H1 (cell line): ENCODE results near the gene CAMKK2. TPM values are rescaled to one million over a fixed set of nuclear protein-coding genes. Genes with fewer than 3 reads are reported as not detected.

ENCODE experiments used
- CTCF ChIA-PET: fragments of 300-600 bp; sonication (Branson Sonifier 250); formaldehyde crosslinking; loops from one replicate; lab custom pipeline; 2021; ENCODE audit not compliant: partially characterized antibody; lab: Charles Lee
- POLR2A ChIA-PET: fragments of 300-600 bp; sonication (Branson Sonifier 250); formaldehyde crosslinking; loops from one replicate; lab custom pipeline; 2021; ENCODE audit warnings: inconsistent platforms; ENCODE audit not compliant: partially characterized antibody; lab: Charles Lee
- DNase-seq, 2 experiments: peaks; one replicate each; pipeline versions ENCODE4 v3.0.0 to v3.0.0-alpha.2; 2010 to 2022; ENCODE audit warnings: low spot score in 2 of 2, low read depth in 1 of 2, mixed read lengths in 1 of 2
- FAIRE-seq: peaks from 2 replicates; lab custom pipeline; 2011; peaks lifted over from hg19 to GRCh38; lab: Jason Lieb, UNC
- H2AFZ ChIP-seq: 2 replicates; pipeline ENCODE4 v1.8.1; 2012; ENCODE audit warnings: low read length, inconsistent platforms
- H2AK5ac ChIP-seq: 2 replicates; pipeline ENCODE4 v1.6.1; 2013; ENCODE audit warnings: low read depth, low read length
- H2BK120ac ChIP-seq: replicated peaks from 2 replicates; pipeline ENCODE3; 2013; ENCODE audit warnings: low read depth, low read length, inconsistent platforms
- H2BK12ac ChIP-seq: 2 replicates; pipeline ENCODE4 v1.6.1; 2013; ENCODE audit warnings: low read depth, low read length
- H2BK15ac ChIP-seq: 2 replicates; pipeline ENCODE4 v1.6.1; 2013; ENCODE audit warnings: low read length
- H2BK20ac ChIP-seq: 2 replicates; pipeline ENCODE4 v1.6.1; 2013; ENCODE audit warnings: low read length
- H2BK5ac ChIP-seq: 2 replicates; pipeline ENCODE4 v1.6.1; 2013; ENCODE audit warnings: low read depth, low read length
- H3K14ac ChIP-seq: 2 replicates; pipeline ENCODE4 v1.6.1; 2013; ENCODE audit warnings: inconsistent platforms; ENCODE audit not compliant: insufficient read length
- H3K18ac ChIP-seq: 2 replicates; pipeline ENCODE4 v1.6.1; 2013; ENCODE audit warnings: low read length; ENCODE audit errors: extremely low read depth
- H3K23ac ChIP-seq: 2 replicates; pipeline ENCODE4 v1.6.1; 2013; ENCODE audit warnings: inconsistent platforms; ENCODE audit not compliant: insufficient read length
- H3K23me2 ChIP-seq: 2 replicates; pipeline ENCODE4 v1.6.1; 2013; ENCODE audit warnings: low read depth, low read length
- H3K27ac ChIP-seq: 2 replicates; pipeline ENCODE4 v1.6.1; 2011; ENCODE audit warnings: low read depth, low read length, inconsistent platforms
- H3K27me3 ChIP-seq, 4 experiments: replicated peaks in 1 of 4; 1 replicate in 1 of 4; 2 replicates in 3 of 4; pipeline versions ENCODE4 v1.6.1 to v1.8.1; 2011 to 2013; ENCODE audit warnings: low read length in 3 of 4, mild to moderate bottlenecking in 3 of 4, inconsistent platforms in 2 of 4, mixed read lengths in 2 of 4, moderate library complexity in 1 of 4; ENCODE audit not compliant: control insufficient read depth in 3 of 4, insufficient read depth in 3 of 4; ENCODE audit errors: extremely low read depth in 1 of 4
- H3K36me3 ChIP-seq, 4 experiments: 2 replicates each; pipeline versions ENCODE4 v1.6.1 to v1.8.1; 2011 to 2013; ENCODE audit warnings: mild to moderate bottlenecking in 4 of 4, low read length in 3 of 4, moderate library complexity in 2 of 4, control low read depth in 1 of 4, inconsistent platforms in 1 of 4; ENCODE audit not compliant: insufficient read depth in 4 of 4, control insufficient read depth in 2 of 4
- H3K4ac ChIP-seq: replicated peaks from 2 replicates; pipeline ENCODE3; 2013; ENCODE audit warnings: low read length, low read depth, mixed read lengths, inconsistent platforms; ENCODE audit not compliant: insufficient read length
- H3K4me1 ChIP-seq, 4 experiments: replicated peaks in 1 of 4; 1 replicate in 1 of 4; 2 replicates in 3 of 4; pipeline versions ENCODE4 v1.6.1 to v1.8.1; 2011 to 2013; ENCODE audit warnings: low read length in 3 of 4, inconsistent platforms in 2 of 4, mixed read lengths in 1 of 4; ENCODE audit not compliant: insufficient read depth in 4 of 4, control insufficient read depth in 3 of 4
- H3K4me2 ChIP-seq, 2 experiments: 2 replicates each; pipeline versions ENCODE4 v1.6.1 to v1.8.1; 2011 to 2013; ENCODE audit warnings: low read depth in 2 of 2, low read length in 2 of 2, control low read depth in 1 of 2, inconsistent platforms in 1 of 2, mild to moderate bottlenecking in 1 of 2; ENCODE audit not compliant: insufficient read depth in 1 of 2
- H3K4me3 ChIP-seq, 4 experiments: fragments of 200-600, 300-600 bp in 1 of 4; sonication (generic), shearing (Covaris generic), sonication (Bioruptor Twin) in 1 of 4; 2 replicates each; pipeline versions ENCODE4 v1.5.1 to v1.8.1; 2011 to 2016; ENCODE audit warnings: low read length in 4 of 4, low read depth in 3 of 4, control low read depth in 2 of 4, inconsistent platforms in 2 of 4, mild to moderate bottlenecking in 2 of 4, mixed read lengths in 1 of 4, moderate library complexity in 1 of 4; ENCODE audit not compliant: insufficient read depth in 2 of 4; ENCODE audit errors: extremely low read depth in 1 of 4
- H3K56ac ChIP-seq: replicated peaks from 2 replicates; pipeline ENCODE3; 2013; ENCODE audit warnings: low read depth, mild to moderate bottlenecking, mixed read lengths, low read length, inconsistent platforms; ENCODE audit not compliant: insufficient read length
- H3K79me1 ChIP-seq: 2 replicates; pipeline ENCODE4 v1.6.1; 2013; ENCODE audit warnings: low read depth, low read length, control low read depth
- H3K79me2 ChIP-seq, 2 experiments: 2 replicates each; pipeline versions ENCODE4 v1.6.1 to v1.8.1; 2012 to 2013; ENCODE audit warnings: low read length in 2 of 2, mild to moderate bottlenecking in 2 of 2, inconsistent platforms in 1 of 2; ENCODE audit not compliant: insufficient read depth in 2 of 2, control insufficient read depth in 1 of 2
- H3K9ac ChIP-seq, 4 experiments: replicated peaks in 1 of 4; 1 replicate in 1 of 4; 2 replicates in 3 of 4; pipeline versions ENCODE4 v1.6.1 to v1.8.1; 2011 to 2013; ENCODE audit warnings: low read depth in 3 of 4, low read length in 3 of 4, control low read depth in 2 of 4, mild to moderate bottlenecking in 2 of 4, moderate library complexity in 2 of 4, inconsistent platforms in 1 of 4; ENCODE audit errors: extremely low read depth in 1 of 4
- H3K9me3 ChIP-seq, 2 experiments: 2 replicates each; pipeline versions ENCODE4 v1.6.1 to v1.8.1; 2012 to 2013; ENCODE audit warnings: mild to moderate bottlenecking in 2 of 2, moderate library complexity in 2 of 2, control low read depth in 1 of 2, inconsistent platforms in 1 of 2, low read depth in 1 of 2, low read length in 1 of 2, mixed read lengths in 1 of 2; ENCODE audit not compliant: insufficient read depth in 2 of 2
- H4K20me1 ChIP-seq, 2 experiments: replicated peaks in 1 of 2; 2 replicates each; pipeline versions ENCODE3 to v1.8.1; 2011 to 2013; ENCODE audit warnings: inconsistent platforms in 2 of 2, low read length in 2 of 2, mild to moderate bottlenecking in 1 of 2; ENCODE audit not compliant: insufficient read depth in 2 of 2, control insufficient read depth in 1 of 2
- H4K5ac ChIP-seq: 2 replicates; pipeline ENCODE4 v1.6.1; 2013; ENCODE audit warnings: low read length, low read depth, mixed read lengths, inconsistent platforms; ENCODE audit not compliant: insufficient read length
- H4K8ac ChIP-seq: 2 replicates; pipeline ENCODE4 v1.8.0; 2013; ENCODE audit warnings: mild to moderate bottlenecking, moderate library complexity, low read length, inconsistent platforms; ENCODE audit not compliant: insufficient read depth; ENCODE audit errors: extremely low read depth
- H4K91ac ChIP-seq: replicated peaks from 2 replicates; pipeline ENCODE3; 2013; ENCODE audit warnings: low read length, mixed read lengths, inconsistent platforms; ENCODE audit not compliant: insufficient read length
- JUND ChIP-seq: IDR thresholded peaks from 2 replicates; pipeline ENCODE4 v1.6.1; 2011; ENCODE audit warnings: mild to moderate bottlenecking, improper control_type of control experiment, low read length
- PHF8 ChIP-seq: fragments of 200-600 bp; sonication (generic); conservative IDR thresholded peaks from 2 replicates; pipeline ENCODE4 v1.7.1; 2012; ENCODE audit warnings: low read depth, mild to moderate bottlenecking, inconsistent platforms, low read length, moderate library complexity
- SP4 ChIP-seq: IDR thresholded peaks from 2 replicates; pipeline ENCODE4 v1.6.1; 2012; ENCODE audit warnings: low read length, inconsistent platforms
- TEAD4 ChIP-seq: IDR thresholded peaks from 2 replicates; pipeline ENCODE4 v1.6.1; 2012; ENCODE audit warnings: low read depth, low read length, inconsistent platforms, mixed read lengths
- WGBS, 2 experiments: shearing (Covaris generic) in 1 of 2; methylation state at CpG; one replicate each; pipeline versions ENCODE4 v1.1.6 to v1.1.7; 2013 to 2015; ENCODE audit warnings: low lambda C conversion rate in 2 of 2, mixed read lengths in 2 of 2, inconsistent platforms in 1 of 2, low coverage in 1 of 2, missing lambda C conversion rate in 1 of 2; ENCODE audit not compliant: insufficient replicate concordance in 2 of 2, insufficient coverage in 1 of 2, insufficient read length in 1 of 2; ENCODE audit errors: extremely low coverage in 1 of 2, missing lambda C conversion rate in 1 of 2; 5-methylcytosine and 5-hydroxymethylcytosine counted together
- polyA plus RNA-seq, 7 experiments: library from polyadenylated mRNA; depleted of rRNA in 3 of 7; stranded (reverse) in 5 of 7; unstranded in 2 of 7; fragments of >200 nt in 5 of 7; fragments of 200-250 nt in 2 of 7; gene quantifications; 1 replicate in 5 of 7; 2 replicates in 1 of 7; 4 replicates in 1 of 7; pipeline versions ENCODE4 v1.2.1 to v1.2.3, GENCODE V29; 2011 to 2013; ENCODE audit warnings: missing spikeins in 2 of 7, mixed read lengths in 2 of 7
- total RNA-seq: library from RNA; stranded (reverse); fragmentation: NEBNext Ultra II Directional; extraction: Animal tissue kit (Norgen Biotek cat#: 25700); gene quantifications from 2 replicates; pipeline ENCODE4 v1.2.1, GENCODE V29; 2021
- TF ChIP-seq, protein P1 (sequence below): IDR thresholded peaks from 2 replicates; pipeline ENCODE4 v1.6.1; 2012; ENCODE audit warnings: inconsistent platforms
- TF ChIP-seq, protein P2 (sequence below): IDR thresholded peaks from 2 replicates; pipeline ENCODE4 v1.6.1; 2011; ENCODE audit warnings: low read length, improper control_type of control experiment

Gene CAMKK2
- total and polyA plus RNA-seq, 2 of the 8 experiments (the other 6 are each of a cell fraction or from before 2014, with no cell fraction given), result 29.6 to 30.6 TPM

DNA sequence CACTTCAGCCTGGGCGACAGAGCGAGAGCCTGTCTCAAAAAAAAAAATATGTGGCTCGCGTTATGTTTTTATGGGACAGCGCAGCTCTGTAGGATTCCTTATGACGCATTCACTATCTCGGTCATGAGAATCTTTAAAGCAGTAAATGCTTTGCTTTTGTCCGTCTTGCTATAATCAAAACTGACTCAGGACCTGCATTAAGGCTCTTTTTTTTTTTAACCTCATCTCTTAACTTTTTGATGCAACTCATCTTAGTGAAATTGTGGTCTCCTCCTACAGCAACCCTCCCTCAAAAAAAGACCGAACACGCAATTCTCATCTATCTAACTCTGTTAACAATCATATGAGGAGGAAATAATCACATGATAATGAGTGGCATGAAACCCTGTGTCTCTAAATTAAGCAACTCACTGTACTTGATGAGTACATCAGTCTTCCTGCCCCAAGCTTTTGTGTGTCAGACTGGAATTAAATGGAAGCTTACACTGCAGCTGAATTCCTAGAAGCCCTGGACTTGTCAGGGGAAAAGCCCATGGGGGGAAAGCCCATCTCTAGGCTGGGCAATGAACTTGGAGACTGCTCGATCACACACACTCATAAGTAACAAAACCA is 82.2 kb downstream of the CAMKK2 start:
- ChIA-PET POLR2A (interaction anchor here (0.8 to 2.0 kb wide), 2 partner anchors 10 to 17 kb away, joined by 3 to 12 read pairs; no protein-coding TSS in a partner anchor), CTCF (interaction anchor here (0.6 to 1.7 kb wide), 5 partner anchors 10 to 212 kb away, joined by 3 to 8 read pairs (median 4); no protein-coding TSS in a partner anchor)
- Histone ChIP-seq H3K56ac (no peak overlapping the region), H4K5ac (no peak overlapping the region), H3K27ac (no peak overlapping the region), H3K18ac (no peak overlapping the region), H3K27me3 (peaks cover 0 to 2% (median 0%) of the 10 kb centered on the region in 4 experiments; a peak in 2 of 7 replicates), H4K91ac (no peak overlapping the region), H3K9me3 (no peaks in the 10 kb centered on the region), H2BK20ac (no peak overlapping the region), H3K79me1 (no peaks in the 10 kb centered on the region), H3K14ac (no peak overlapping the region), H4K8ac (no peak overlapping the region), H3K79me2 (no peaks in the 10 kb centered on the region), H3K23ac (no peak overlapping the region), H2BK120ac (no peak overlapping the region), H3K4me2 (no peak overlapping the region), H3K4me3 (no peak overlapping the region), H3K9ac (no peak overlapping the region), H3K36me3 (no peaks in the 10 kb centered on the region), H2AK5ac (no peak overlapping the region), H3K4me1 (peaks cover 0 to 4% (median 0%) of the 10 kb centered on the region in 4 experiments; a peak in 3 of 7 replicates), H2AFZ (no peak overlapping the region), H2BK12ac (no peak overlapping the region), H2BK5ac (no peak overlapping the region), H3K4ac (no peak overlapping the region), H4K20me1 (no peaks in the 10 kb centered on the region), H2BK15ac (no peak overlapping the region), H3K23me2 (peaks cover 8% of the 10 kb centered on the region; the same call in 1 of the 2 replicates)
- FAIRE-seq, result no peak
- TF ChIP-seq JUND (no peak), SP4 (no peak), TEAD4 (no peak), PHF8 (no peak)
- TF ChIP-seq, protein P1, sequence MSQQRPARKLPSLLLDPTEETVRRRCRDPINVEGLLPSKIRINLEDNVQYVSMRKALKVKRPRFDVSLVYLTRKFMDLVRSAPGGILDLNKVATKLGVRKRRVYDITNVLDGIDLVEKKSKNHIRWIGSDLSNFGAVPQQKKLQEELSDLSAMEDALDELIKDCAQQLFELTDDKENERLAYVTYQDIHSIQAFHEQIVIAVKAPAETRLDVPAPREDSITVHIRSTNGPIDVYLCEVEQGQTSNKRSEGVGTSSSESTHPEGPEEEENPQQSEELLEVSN, result no peak
- TF ChIP-seq, protein P2, sequence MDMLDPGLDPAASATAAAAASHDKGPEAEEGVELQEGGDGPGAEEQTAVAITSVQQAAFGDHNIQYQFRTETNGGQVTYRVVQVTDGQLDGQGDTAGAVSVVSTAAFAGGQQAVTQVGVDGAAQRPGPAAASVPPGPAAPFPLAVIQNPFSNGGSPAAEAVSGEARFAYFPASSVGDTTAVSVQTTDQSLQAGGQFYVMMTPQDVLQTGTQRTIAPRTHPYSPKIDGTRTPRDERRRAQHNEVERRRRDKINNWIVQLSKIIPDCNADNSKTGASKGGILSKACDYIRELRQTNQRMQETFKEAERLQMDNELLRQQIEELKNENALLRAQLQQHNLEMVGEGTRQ, result no peak
- DNase-seq, result no peak
- WGBS, 2 experiments, result 92% methylated on average over 11 of the region's 11 CpGs; no CpG with 5 or more reads in 1 of the 2 experiments
